DND-41 (cell line): ENCODE data around the gene LMX1B.

Experiments used
- ATAC-seq: fragments of 200-7000 bp; cut with Tn5 transposase; 3 replicates; pipeline ENCODE4 v1.9.1; 2021; ENCODE audit warnings: low read depth; ENCODE audit not compliant: insufficient read depth
- DNase-seq: peaks from one replicate; pipeline ENCODE4 v3.0.0-alpha.2; 2020
- H2AFZ ChIP-seq: 2 replicates; pipeline ENCODE4 v1.6.0; 2012; ENCODE audit warnings: low read depth, low read length
- H3K27ac ChIP-seq: 2 replicates; pipeline ENCODE4 v1.5.1; 2012; ENCODE audit warnings: low read length, inconsistent platforms
- H3K27me3 ChIP-seq: fragments of 200-600 bp; sonication (generic); 2 replicates; pipeline ENCODE4 v1.6.0; 2012; ENCODE audit warnings: low read length, mild to moderate bottlenecking, inconsistent platforms; ENCODE audit not compliant: insufficient read depth, poor library complexity
- H3K36me3 ChIP-seq: 2 replicates; pipeline ENCODE4 v1.5.1; 2012; ENCODE audit warnings: low read length, inconsistent platforms; ENCODE audit not compliant: insufficient read depth
- H3K4me1 ChIP-seq: 2 replicates; pipeline ENCODE4 v1.5.1; 2012; ENCODE audit warnings: mild to moderate bottlenecking, low read length; ENCODE audit not compliant: insufficient read depth
- H3K4me2 ChIP-seq: 2 replicates; pipeline ENCODE4 v1.6.0; 2012; ENCODE audit warnings: mild to moderate bottlenecking, moderate library complexity, low read length, inconsistent platforms; ENCODE audit not compliant: insufficient read depth
- H3K4me3 ChIP-seq, 2 experiments: fragments of 200-600 bp in 1 of 2; shearing (Covaris generic) in 1 of 2; 2 replicates each; pipeline ENCODE4 v1.5.1; 2012 to 2016; ENCODE audit warnings: inconsistent platforms in 2 of 2, low read length in 2 of 2, mild to moderate bottlenecking in 2 of 2, low read depth in 1 of 2, moderate library complexity in 1 of 2
- H3K79me2 ChIP-seq: 2 replicates; pipeline ENCODE4 v1.6.0; 2012; ENCODE audit warnings: low read length, inconsistent platforms; ENCODE audit not compliant: insufficient read depth
- H3K9ac ChIP-seq: 2 replicates; pipeline ENCODE4 v1.6.0; 2012; ENCODE audit warnings: low read depth, mild to moderate bottlenecking, inconsistent platforms, low read length, moderate library complexity
- H3K9me3 ChIP-seq: 2 replicates; pipeline ENCODE4 v1.5.1; 2012; ENCODE audit warnings: low read length, moderate library complexity, mild to moderate bottlenecking, inconsistent platforms; ENCODE audit not compliant: insufficient read depth, severe bottlenecking
- H4K20me1 ChIP-seq: 2 replicates; pipeline ENCODE4 v1.6.0; 2012; ENCODE audit warnings: low read length; ENCODE audit not compliant: insufficient read depth
- CTCF ChIP-seq: IDR thresholded peaks from 2 replicates; pipeline ENCODE4 v1.5.1; 2012; ENCODE audit warnings: borderline replicate concordance, low read length, moderate library complexity, mild to moderate bottlenecking; ENCODE audit not compliant: poor library complexity, severe bottlenecking; ENCODE audit errors: extremely low read depth
- EZH2 ChIP-seq: IDR thresholded peaks from 3 replicates; pipeline ENCODE4 v1.6.1; 2012; ENCODE audit warnings: borderline replicate concordance, low read depth, mild to moderate bottlenecking, moderate library complexity, low read length, inconsistent platforms; ENCODE audit not compliant: severe bottlenecking

The LMX1B gene

GRCh38 chr9:126704892-126705766 is 91.4 kb downstream of the LMX1B start:
- no peaks in the 10 kb centered on the region; the same call in 1 of the 2 replicates for H4K20me1 ChIP-seq
- no peaks in the 10 kb centered on the region for H3K9me3 ChIP-seq
- peaks cover 7% of the 10 kb centered on the region for H3K4me1 ChIP-seq
- TF ChIP-seq CTCF, result peak; percentile 92
- no peak for TF ChIP-seq EZH2
- no peak overlapping the region for H3K9ac ChIP-seq
- peak; percentile 77 for ATAC-seq
- H3K36me3 ChIP-seq, result no peaks in the 10 kb centered on the region
- peak overlapping the region; percentile 51; the same call in 1 of the 2 replicates for H3K4me2 ChIP-seq
- no peak overlapping the region; the same call in 1 of the 2 replicates for H2AFZ ChIP-seq
- H3K27me3 ChIP-seq, result peaks cover 4% of the 10 kb centered on the region
- H3K27ac ChIP-seq, result no peak overlapping the region
- H3K79me2 ChIP-seq, result no peaks in the 10 kb centered on the region
- DNase-seq, result peak; percentile 77
- no peak overlapping the region for H3K4me3 ChIP-seq

GRCh38 chr9:126705767-126706697 is 92.3 kb downstream of the LMX1B start:
- DNase-seq (peak; percentile 66), ATAC-seq (peak; percentile 74)
- no peak overlapping the region for H3K27ac ChIP-seq
- H3K36me3 ChIP-seq, result no peaks in the 10 kb centered on the region
- H3K27me3 ChIP-seq, result peaks cover 4% of the 10 kb centered on the region
- no peaks in the 10 kb centered on the region for H3K79me2 ChIP-seq
- no peak overlapping the region; the same call in 1 of the 2 replicates for H2AFZ ChIP-seq
- TF ChIP-seq EZH2, result no peak
- TF ChIP-seq CTCF, result peak; percentile 70
- no peaks in the 10 kb centered on the region; the same call in 1 of the 2 replicates for H4K20me1 ChIP-seq
- H3K9me3 ChIP-seq, result no peaks in the 10 kb centered on the region
- no peak overlapping the region for H3K4me3 ChIP-seq
- peaks cover 7% of the 10 kb centered on the region for H3K4me1 ChIP-seq
- H3K4me2 ChIP-seq, result no peak overlapping the region
- no peak overlapping the region for H3K9ac ChIP-seq

- Histone ChIP-seq H3K4me1 (peaks cover 7% of the 10 kb centered on the region), H4K20me1 (no peaks in the 10 kb centered on the region; the same call in 1 of the 2 replicates), H3K27me3 (peaks cover 4% of the 10 kb centered on the region), H2AFZ (no peak overlapping the region), H3K79me2 (no peaks in the 10 kb centered on the region), H3K9ac (no peak overlapping the region), H3K4me2 (no peak overlapping the region), H3K27ac (no peak overlapping the region), H3K9me3 (no peaks in the 10 kb centered on the region), H3K4me3 (no peak overlapping the region), H3K36me3 (no peaks in the 10 kb centered on the region)
- ATAC-seq (no peak), DNase-seq (no peak)
- TF ChIP-seq EZH2, result no peak
- no peak for TF ChIP-seq CTCF
Observed at GRCh38 chr9:126706698-126707053, 92.9 kb downstream of the LMX1B start.
